Prostate gland (tissue), 2 donors: ENCODE data around the gene CPZ. TPM values are rescaled to one million over a fixed set of nuclear protein-coding genes. Genes with fewer than 3 reads are reported as not detected.

Experiments
- DNase-seq: peaks from one replicate; pipeline ENCODE4 v3.0.0-alpha.2; 2019; ENCODE audit warnings: low spot score
- H3K27ac ChIP-seq, 2 donors: fragments of 200-600 bp; sonication (generic); 2 replicates each; pipeline ENCODE4 v1.5.1; 2017 to 2019
- H3K27me3 ChIP-seq: fragments of 200-600 bp; sonication (generic); replicated peaks from 2 replicates; pipeline ENCODE4 v1.5.1; 2019; ENCODE audit not compliant: insufficient read depth
- H3K36me3 ChIP-seq, 2 donors: fragments of 200-600 bp; sonication (generic); 1 replicate in 1 of 2; 2 replicates in 1 of 2; pipeline versions ENCODE4 v1.5.1 to v1.8.1; 2017 to 2019
- H3K4me1 ChIP-seq: fragments of 200-600 bp; sonication (generic); replicated peaks from 2 replicates; pipeline ENCODE4 v1.5.1; 2019
- H3K4me3 ChIP-seq, 2 donors: fragments of 200-600 bp; sonication (generic); 2 replicates each; pipeline ENCODE4 v1.5.1; 2017 to 2019
- H3K9me3 ChIP-seq: fragments of 200-600 bp; sonication (generic); 2 replicates; pipeline ENCODE4 v1.5.1; 2017
- POLR2A ChIP-seq: fragments of 450-650 bp; IDR thresholded peaks from one replicate; pipeline ENCODE4 v1.6.1; 2016; ENCODE audit warnings: antibody characterized with exemption, mild to moderate bottlenecking
- POLR2AphosphoS5 ChIP-seq: sonication (generic); formaldehyde crosslinking; IDR thresholded peaks from one replicate; pipeline ENCODE4 v1.6.1; 2017; ENCODE audit warnings: antibody characterized with exemption
- WGBS: methylation state at CpG from one replicate; pipeline ENCODE4 v1.1.5; 2018; 5-methylcytosine and 5-hydroxymethylcytosine counted together
- intact Hi-C: fragments of 100-400 bp; cut with DNase I; formaldehyde crosslinking; loops from one replicate; pipeline ENCODE4 v1.14.2; 2022
- total RNA-seq, 2 donors: library from RNA; depleted of rRNA; stranded (reverse); fragments of >200 nt; gene quantifications; one replicate each; pipeline ENCODE4 v1.1.0, GENCODE V29; 2016
- TF ChIP-seq, protein P1 (sequence below), 4 experiments: fragments of 200-600 bp in 2 of 4; fragments of 450-650 bp in 2 of 4; sonication (generic) in 2 of 4; IDR thresholded peaks; 1 replicate in 3 of 4; 2 replicates in 1 of 4; pipeline ENCODE4 v1.5.1; 2016 to 2019; ENCODE audit warnings: antibody characterized with exemption in 4 of 4, mild to moderate bottlenecking in 2 of 4, moderate library complexity in 2 of 4

The CPZ gene
- total RNA-seq, 2 donors from 2014 or later: 0.73 to 15.1 TPM

DNA sequence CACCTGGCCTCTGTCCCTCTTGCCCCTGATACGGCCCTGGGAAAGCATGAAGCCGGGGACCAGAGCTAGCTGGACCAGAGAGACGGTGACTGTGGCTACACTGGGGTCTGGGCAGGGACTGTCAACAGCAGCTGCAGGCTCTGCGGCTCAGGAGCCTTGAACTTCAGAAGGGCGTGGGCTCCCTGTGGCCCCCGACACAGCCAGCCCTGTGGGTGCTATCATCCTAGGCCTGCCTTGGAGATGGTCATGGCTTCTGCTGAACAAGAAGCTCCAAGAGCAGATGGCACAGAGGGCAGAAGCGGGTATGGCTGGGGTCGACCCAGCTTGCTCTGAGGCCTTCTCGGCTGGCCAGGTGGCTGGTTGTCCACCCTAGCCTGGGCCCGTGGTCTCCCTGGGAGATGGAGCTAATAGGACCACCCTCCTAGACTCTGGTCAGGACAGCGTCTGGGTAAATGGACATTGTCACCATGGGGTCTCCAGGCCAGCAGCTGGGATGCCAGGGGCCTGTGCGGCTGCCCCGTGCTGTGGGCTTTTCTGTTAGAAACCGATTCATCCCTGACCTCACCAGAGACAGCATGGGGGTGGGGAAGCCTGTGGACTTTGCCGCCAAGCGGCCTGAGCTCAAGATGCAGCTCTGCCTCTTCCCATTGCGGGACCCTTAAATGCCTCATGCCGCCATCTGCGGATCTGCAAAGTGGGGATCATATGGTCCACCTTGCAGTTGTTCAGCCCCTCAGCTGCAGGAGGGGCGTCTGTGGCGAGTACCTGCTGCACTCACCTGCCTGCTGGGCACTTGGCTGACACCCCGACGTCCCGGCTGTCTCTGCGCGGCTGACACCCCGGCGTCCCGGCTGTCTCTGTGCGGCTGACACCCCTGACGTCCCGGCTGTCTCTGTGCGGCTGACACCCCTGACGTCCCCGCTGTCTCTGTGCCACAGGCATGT is 21.1 kb downstream of the CPZ start:
- intact Hi-C loops: no loop called here
- no peaks in the 10 kb centered on the region for H3K4me1 ChIP-seq
- no peaks in the 10 kb centered on the region for H3K9me3 ChIP-seq
- H3K36me3 ChIP-seq: no peaks in the 10 kb centered on the region
- H3K4me3 ChIP-seq: no peak overlapping the region
- no peak for TF ChIP-seq POLR2A
- TF ChIP-seq POLR2AphosphoS5: no peak
- WGBS: 93% methylated on average over 33 of the region's 35 CpGs
- DNase-seq: no peak
- H3K27me3 ChIP-seq: no peaks in the 10 kb centered on the region
- no peak overlapping the region for H3K27ac ChIP-seq

DNA sequence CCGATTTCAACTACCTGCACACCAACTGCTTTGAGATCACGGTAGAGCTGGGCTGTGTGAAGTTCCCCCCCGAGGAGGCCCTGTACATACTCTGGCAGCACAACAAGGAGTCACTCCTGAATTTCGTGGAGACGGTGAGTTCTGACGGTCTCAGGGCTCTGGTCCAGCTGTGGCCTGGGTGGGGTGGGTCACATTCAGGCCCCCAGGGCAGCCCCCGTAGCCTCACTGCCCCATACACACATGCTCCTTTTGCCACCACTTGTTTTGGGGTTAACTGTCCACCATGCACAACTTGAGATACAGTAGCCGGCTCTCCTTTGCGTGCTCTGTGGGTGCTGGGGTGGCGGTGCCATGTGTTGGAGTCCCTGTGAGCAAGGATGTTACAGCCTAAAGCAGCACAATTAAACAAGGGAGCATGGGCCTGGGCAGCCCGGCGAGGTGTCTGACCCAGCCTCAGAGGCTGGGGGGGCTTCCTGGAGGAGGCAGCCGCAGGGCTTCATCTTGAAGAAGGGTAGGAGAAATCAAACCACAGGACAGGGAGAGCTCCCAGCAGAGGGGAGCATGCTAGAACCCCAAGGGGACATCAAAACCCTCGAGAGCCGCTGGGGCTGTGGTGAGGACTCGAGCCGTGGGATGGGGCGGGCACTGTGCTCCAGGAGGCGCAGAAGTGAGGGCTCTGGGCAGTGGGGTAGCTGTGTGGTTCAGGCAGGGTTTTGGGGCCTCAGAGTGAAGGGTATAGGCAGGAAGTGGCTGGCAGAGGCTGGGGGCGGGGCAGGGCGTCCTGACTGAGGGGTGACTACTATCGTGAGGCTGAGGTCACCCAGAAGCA is 22.0 kb downstream of the CPZ start:
- DNase-seq: no peak
- no peaks in the 10 kb centered on the region for H3K27me3 ChIP-seq

DNA sequence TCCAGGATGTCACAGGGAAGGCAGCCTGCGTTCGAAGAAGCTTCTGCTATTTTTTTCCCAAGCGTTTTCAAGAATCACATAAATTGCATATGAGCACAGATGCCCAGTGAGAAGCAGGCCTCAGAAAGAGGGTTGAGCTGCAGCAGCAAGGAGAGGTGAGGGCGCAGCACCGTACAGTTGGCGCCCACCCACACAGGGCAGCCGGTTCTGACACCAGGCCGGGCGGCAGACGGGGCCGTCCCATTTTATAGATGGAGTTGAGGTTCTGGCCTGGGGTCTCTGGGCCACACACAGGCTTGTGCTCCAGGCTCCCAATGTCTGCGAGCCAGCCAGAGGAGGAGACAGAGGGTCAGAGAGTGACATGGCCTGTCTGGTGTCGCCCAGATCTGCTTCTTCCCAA is 22.8 kb downstream of the CPZ start:
- Histone ChIP-seq H3K27me3 (no peaks in the 10 kb centered on the region), H3K4me1 (no peaks in the 10 kb centered on the region), H3K9me3 (no peaks in the 10 kb centered on the region), H3K36me3 (no peaks in the 10 kb centered on the region), H3K4me3 (no peak overlapping the region), H3K27ac (no peak overlapping the region)
- DNase-seq: no peak
- TF ChIP-seq POLR2AphosphoS5: no peak
- TF ChIP-seq, protein P1, sequence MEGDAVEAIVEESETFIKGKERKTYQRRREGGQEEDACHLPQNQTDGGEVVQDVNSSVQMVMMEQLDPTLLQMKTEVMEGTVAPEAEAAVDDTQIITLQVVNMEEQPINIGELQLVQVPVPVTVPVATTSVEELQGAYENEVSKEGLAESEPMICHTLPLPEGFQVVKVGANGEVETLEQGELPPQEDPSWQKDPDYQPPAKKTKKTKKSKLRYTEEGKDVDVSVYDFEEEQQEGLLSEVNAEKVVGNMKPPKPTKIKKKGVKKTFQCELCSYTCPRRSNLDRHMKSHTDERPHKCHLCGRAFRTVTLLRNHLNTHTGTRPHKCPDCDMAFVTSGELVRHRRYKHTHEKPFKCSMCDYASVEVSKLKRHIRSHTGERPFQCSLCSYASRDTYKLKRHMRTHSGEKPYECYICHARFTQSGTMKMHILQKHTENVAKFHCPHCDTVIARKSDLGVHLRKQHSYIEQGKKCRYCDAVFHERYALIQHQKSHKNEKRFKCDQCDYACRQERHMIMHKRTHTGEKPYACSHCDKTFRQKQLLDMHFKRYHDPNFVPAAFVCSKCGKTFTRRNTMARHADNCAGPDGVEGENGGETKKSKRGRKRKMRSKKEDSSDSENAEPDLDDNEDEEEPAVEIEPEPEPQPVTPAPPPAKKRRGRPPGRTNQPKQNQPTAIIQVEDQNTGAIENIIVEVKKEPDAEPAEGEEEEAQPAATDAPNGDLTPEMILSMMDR (IDR thresholded peaks at IDR 0.05): no peak
- no peak for TF ChIP-seq POLR2A
- WGBS: 80% methylated on average over 13 of the region's 13 CpGs
- intact Hi-C loops: no loop called here

More for the DNA sequence above, 22.0 kb downstream of the CPZ start:
- Histone ChIP-seq H3K4me3 (no peak overlapping the region), H3K36me3 (no peaks in the 10 kb centered on the region), H3K9me3 (no peaks in the 10 kb centered on the region), H3K27ac (no peak overlapping the region), H3K4me1 (no peaks in the 10 kb centered on the region)
- WGBS: 81% methylated on average over 22 of the region's 22 CpGs
- intact Hi-C loops: no loop called here
- TF ChIP-seq POLR2AphosphoS5 (no peak), POLR2A (no peak)
- TF ChIP-seq, protein P1 (IDR thresholded peaks at IDR 0.05): no peak

DNA sequence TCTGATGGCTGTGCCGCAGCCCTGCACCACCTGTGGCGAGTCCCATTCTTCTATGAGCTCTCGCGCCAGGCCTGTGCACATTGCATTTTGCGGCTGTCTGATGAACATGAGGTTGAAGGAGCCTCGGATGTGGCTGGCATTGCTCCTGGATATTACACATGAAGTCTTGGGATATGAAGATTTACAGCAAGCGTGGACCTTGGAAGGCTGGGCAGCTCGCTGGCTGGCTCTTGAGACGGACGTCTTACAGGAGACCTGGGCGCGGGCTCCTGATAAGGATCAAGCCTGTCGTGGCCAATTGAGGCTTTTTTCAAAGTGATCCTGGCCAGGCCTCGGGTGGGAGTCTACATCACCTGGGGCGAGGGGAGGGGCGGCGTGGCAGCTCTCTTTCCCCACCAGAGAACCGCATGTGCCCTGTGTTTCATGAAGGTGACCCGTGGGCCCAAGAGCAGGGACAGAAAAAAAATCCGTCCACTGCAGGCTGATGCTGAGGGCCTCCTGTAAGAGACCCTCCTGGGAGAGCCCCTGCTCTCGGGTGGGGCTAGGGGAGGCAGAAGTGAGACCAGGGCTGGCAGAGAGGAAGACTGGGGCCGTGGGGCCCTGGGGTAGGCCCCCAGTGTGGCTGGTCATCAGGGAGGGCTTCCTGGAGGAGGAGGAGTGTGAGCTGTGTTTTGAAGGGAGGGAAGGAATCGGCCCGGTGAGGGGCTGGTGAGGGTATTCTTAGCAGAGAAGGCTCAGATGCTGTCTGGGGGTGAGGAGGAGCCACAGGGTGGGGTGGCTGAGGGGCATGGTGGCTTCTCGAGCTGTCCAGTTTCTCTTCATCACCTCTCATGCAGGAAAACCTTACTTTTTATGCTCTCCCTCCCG is 23.6 kb downstream of the CPZ start:
- 72% methylated on average over 26 of the region's 26 CpGs for WGBS
- Histone ChIP-seq H3K9me3 (no peaks in the 10 kb centered on the region), H3K36me3 (no peaks in the 10 kb centered on the region), H3K4me1 (no peaks in the 10 kb centered on the region), H3K4me3 (no peak overlapping the region), H3K27me3 (no peaks in the 10 kb centered on the region), H3K27ac (no peak overlapping the region)
- TF ChIP-seq, protein P1 (IDR thresholded peaks at IDR 0.05): no peak
- TF ChIP-seq POLR2AphosphoS5 (no peak), POLR2A (no peak)
- intact Hi-C loops: no loop called here
- no peak for DNase-seq
